CD4-positive, alpha-beta T cell treated with Interleukin-6 at 100 ng/mL for 8 hours (primary cell): ENCODE data around the gene CETN3.

Experiments used
- DNase-seq: peaks from one replicate; pipeline ENCODE4 v3.0.0-alpha.2; 2020; ENCODE audit warnings: mixed read lengths, low spot score

CETN3 gene

GRCh38 chr5:90409318-90410177 is at the start of gene CETN3:
CETN3 (minus strand) TSS chr5:90409756; CDS start chr5:90409661, 95 bp downstream.
- DNase-seq, result peak; percentile 89

- no peak for DNase-seq
Observed at GRCh38 chr5:90446961-90447360, 37.4 kb upstream of the CETN3 start.

GRCh38 chr5:90440644-90441043 is 31.1 kb upstream of the CETN3 start:
- no peak for DNase-seq

GRCh38 chr5:90438100-90438499 is 28.5 kb upstream of the CETN3 start:
- no peak for DNase-seq

GRCh38 chr5:90437663-90438062 is 28.1 kb upstream of the CETN3 start:
- no peak for DNase-seq

- DNase-seq, result peak; percentile 24
Observed at GRCh38 chr5:90434116-90434714, 24.7 kb upstream of the CETN3 start.

GRCh38 chr5:90424245-90424644 is 14.7 kb upstream of the CETN3 start:
- no peak for DNase-seq

GRCh38 chr5:90421136-90421535 is 11.6 kb upstream of the CETN3 start:
- no peak for DNase-seq

GRCh38 chr5:90418214-90418613 is 8.7 kb upstream of the CETN3 start:
- DNase-seq, result no peak

- DNase-seq, result no peak
Observed at GRCh38 chr5:90410178-90410762, 714 bp upstream of the CETN3 start.

- no peak for DNase-seq
Observed at GRCh38 chr5:90408571-90409317, 812 bp downstream of the CETN3 start.

- no peak for DNase-seq
Observed at GRCh38 chr5:90406466-90406865, 3.1 kb downstream of the CETN3 start.

- no peak for DNase-seq
Observed at GRCh38 chr5:90402521-90403255, 6.9 kb downstream of the CETN3 start.

- DNase-seq, result no peak
Observed at GRCh38 chr5:90399251-90399650, 10.3 kb downstream of the CETN3 start.

GRCh38 chr5:90398726-90399125 is 10.8 kb downstream of the CETN3 start:
- no peak for DNase-seq

- DNase-seq, result no peak
Observed at GRCh38 chr5:90395005-90395404, 14.6 kb downstream of the CETN3 start.

- DNase-seq, result no peak
Observed at GRCh38 chr5:90390928-90391327, 18.6 kb downstream of the CETN3 start.

- DNase-seq, result no peak
Observed at GRCh38 chr5:90390326-90390725, 19.2 kb downstream of the CETN3 start.

GRCh38 chr5:90387508-90387907 is 22.0 kb downstream of the CETN3 start:
- no peak for DNase-seq

GRCh38 chr5:90386099-90386710 is 23.4 kb downstream of the CETN3 start:
- no peak for DNase-seq

- no peak for DNase-seq
Observed at GRCh38 chr5:90384389-90384788, 25.2 kb downstream of the CETN3 start.
